Brain microvascular endothelial cell (primary cell): ENCODE measurements around the gene KLK11.

Source experiments
- DNase-seq: peaks from one replicate; pipeline ENCODE4 v3.0.0-alpha.2; 2020
- H3K27ac ChIP-seq: fragments of 250-450 bp; sonication (Bioruptor Pico); 2 replicates; pipeline ENCODE4 v1.5.1; 2020; ENCODE audit warnings: mild to moderate bottlenecking, moderate library complexity
- H3K27me3 ChIP-seq: fragments of 250-450 bp; sonication (Bioruptor Pico); replicated peaks from 2 replicates; pipeline ENCODE4 v1.5.1; 2020; ENCODE audit warnings: mild to moderate bottlenecking
- H3K36me3 ChIP-seq: fragments of 250-450 bp; sonication (Bioruptor Pico); replicated peaks from 2 replicates; pipeline ENCODE4 v1.5.1; 2020; ENCODE audit warnings: mild to moderate bottlenecking
- H3K4me3 ChIP-seq: 2 replicates; pipeline ENCODE4 v1.5.1; 2011; ENCODE audit warnings: low read depth, mild to moderate bottlenecking, control low read depth, low read length, moderate library complexity
- in situ Hi-C: cut with HindIII; loops from 2 replicates; pipeline ENCODE4 v1.10.0; 2017; ENCODE audit warnings: low sequenced_read_pairs, low pct_ligation_motif_present
- TF ChIP-seq, protein P1 (sequence below): IDR thresholded peaks from 2 replicates; pipeline ENCODE4 v1.5.1; 2011; ENCODE audit warnings: low read depth, mild to moderate bottlenecking, moderate library complexity, low read length, control low read depth, inconsistent platforms; ENCODE audit errors: missing control alignments

KLK11 gene

DNA sequence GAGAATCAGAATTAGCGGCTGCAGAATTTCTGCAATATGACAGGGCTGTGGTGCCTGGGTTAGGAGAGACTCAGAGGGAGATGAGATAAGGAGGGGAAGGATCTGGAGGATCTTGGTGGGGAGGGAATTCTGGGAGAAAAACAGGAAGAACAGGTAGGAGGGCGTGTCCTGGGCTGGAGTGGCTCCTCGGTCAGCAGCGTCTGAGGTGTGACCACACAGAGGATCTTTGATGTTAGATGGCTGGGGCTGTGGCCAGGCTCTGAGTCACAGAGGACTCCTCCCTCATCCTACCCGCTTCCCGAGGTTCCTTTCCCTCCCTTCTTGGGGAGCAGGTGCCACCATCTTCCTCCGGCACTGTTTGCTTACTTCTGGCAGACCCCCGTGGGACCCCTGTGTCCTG is 50.6 kb downstream of the KLK11 start:
- no peaks in the 10 kb centered on the region for H3K36me3 ChIP-seq
- no peak overlapping the region for H3K27ac ChIP-seq
- no peaks in the 10 kb centered on the region for H3K27me3 ChIP-seq
- TF ChIP-seq, protein P1, sequence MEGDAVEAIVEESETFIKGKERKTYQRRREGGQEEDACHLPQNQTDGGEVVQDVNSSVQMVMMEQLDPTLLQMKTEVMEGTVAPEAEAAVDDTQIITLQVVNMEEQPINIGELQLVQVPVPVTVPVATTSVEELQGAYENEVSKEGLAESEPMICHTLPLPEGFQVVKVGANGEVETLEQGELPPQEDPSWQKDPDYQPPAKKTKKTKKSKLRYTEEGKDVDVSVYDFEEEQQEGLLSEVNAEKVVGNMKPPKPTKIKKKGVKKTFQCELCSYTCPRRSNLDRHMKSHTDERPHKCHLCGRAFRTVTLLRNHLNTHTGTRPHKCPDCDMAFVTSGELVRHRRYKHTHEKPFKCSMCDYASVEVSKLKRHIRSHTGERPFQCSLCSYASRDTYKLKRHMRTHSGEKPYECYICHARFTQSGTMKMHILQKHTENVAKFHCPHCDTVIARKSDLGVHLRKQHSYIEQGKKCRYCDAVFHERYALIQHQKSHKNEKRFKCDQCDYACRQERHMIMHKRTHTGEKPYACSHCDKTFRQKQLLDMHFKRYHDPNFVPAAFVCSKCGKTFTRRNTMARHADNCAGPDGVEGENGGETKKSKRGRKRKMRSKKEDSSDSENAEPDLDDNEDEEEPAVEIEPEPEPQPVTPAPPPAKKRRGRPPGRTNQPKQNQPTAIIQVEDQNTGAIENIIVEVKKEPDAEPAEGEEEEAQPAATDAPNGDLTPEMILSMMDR, result no peak
- H3K4me3 ChIP-seq, result no peak overlapping the region
- in situ Hi-C loops, result no loop called here
- no peak for DNase-seq

DNA sequence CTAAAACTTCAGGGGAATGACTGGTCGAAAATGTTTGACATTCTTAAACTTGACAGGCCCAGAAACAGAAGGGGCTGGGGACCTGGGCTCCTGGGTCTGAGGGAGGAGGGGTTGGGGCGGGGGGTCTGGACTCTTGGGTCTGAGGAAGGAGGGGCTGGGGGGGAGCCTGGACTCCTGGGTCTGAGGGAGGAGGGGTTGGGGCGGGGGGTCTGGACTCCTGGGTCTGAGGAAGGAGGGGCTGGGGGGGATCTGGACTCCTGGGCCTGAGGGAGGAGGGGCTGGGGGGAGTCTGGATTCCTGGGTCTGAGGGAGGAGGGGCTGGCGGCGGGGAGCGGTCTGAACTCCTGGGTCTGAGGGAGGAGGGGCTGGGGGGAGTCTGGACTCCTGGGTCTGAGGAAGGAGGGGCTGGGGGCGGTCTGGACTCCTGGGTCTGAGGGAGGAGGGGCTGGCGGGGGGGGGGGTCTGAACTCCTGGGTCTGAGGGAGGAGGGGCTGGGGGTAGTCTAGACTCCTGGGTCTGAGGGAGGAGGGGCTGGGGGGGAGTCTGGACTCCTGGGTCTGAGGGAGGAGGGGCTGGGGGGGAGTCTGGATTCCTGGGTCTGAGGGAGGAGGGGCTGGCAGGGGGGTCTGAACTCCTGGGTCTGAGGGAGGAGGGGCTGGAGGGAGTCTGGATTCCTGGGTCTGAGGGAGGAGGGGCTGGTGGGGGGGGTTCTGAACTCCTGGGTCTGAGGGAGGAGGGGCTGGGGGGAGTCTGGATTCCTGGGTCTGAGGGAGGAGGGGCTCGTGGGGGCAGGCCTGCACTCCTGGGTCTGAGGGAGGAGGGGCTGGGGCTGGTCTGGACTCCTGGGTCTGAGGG is 51.5 kb downstream of the KLK11 start:
- H3K4me3 ChIP-seq, result no peak overlapping the region
- TF ChIP-seq, protein P1, result no peak
- in situ Hi-C loops, result no loop called here
- DNase-seq, result no peak
- H3K27ac ChIP-seq, result no peak overlapping the region
- H3K27me3 ChIP-seq, result no peaks in the 10 kb centered on the region
- H3K36me3 ChIP-seq, result no peaks in the 10 kb centered on the region

- Histone ChIP-seq H3K27me3 (no peaks in the 10 kb centered on the region), H3K4me3 (no peak overlapping the region), H3K27ac (no peak overlapping the region), H3K36me3 (no peaks in the 10 kb centered on the region)
- in situ Hi-C loops, result no loop called here
- TF ChIP-seq, protein P1, result no peak
- DNase-seq, result no peak
These were observed 53.5 kb downstream of the KLK11 start for GRCh38 chr19:50972795-50973376.
